ENCODE data around the gene DCX.

DNA sequence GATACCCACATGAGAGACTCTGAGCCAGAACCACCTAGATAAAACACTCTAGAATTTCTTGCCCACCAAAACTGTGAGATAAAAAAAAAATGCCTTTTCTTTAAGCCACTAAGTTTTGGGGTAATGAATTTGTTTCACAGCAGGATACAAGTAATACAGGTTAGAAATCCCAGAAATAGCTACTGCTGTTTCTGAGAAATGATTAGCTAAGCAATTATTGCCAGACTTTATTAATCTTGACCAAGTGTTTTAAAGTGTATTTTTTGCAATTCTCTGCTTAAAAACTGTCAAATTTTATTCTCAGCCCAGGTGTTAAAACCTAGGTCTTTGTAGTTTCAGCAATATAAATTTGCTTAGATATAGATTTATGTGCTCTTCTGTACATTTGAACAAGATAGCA lies 83.1 kb downstream of the DCX start:
- TF ChIP-seq TEAD4 (IDR thresholded peaks at IDR 0.05): no peak
- no peak for TF ChIP-seq NFIC (IDR thresholded peaks at IDR 0.05)
- TF ChIP-seq CEBPB (IDR thresholded peaks at IDR 0.05): no peak
- no peak for TF ChIP-seq EP300 (IDR thresholded peaks at IDR 0.05; ENCODE audit: borderline replicate concordance)
- no peak for TF ChIP-seq EGR1 (IDR thresholded peaks at IDR 0.05)
- TF ChIP-seq TCF12 (IDR thresholded peaks at IDR 0.05; ENCODE audit: low read depth): no peak
- TF ChIP-seq, protein P1, sequence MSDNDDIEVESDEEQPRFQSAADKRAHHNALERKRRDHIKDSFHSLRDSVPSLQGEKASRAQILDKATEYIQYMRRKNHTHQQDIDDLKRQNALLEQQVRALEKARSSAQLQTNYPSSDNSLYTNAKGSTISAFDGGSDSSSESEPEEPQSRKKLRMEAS (IDR thresholded peaks at IDR 0.05): no peak
- TF ChIP-seq, protein P2, sequence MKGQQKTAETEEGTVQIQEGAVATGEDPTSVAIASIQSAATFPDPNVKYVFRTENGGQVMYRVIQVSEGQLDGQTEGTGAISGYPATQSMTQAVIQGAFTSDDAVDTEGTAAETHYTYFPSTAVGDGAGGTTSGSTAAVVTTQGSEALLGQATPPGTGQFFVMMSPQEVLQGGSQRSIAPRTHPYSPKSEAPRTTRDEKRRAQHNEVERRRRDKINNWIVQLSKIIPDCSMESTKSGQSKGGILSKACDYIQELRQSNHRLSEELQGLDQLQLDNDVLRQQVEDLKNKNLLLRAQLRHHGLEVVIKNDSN (IDR thresholded peaks at IDR 0.05): no peak
- TF ChIP-seq YY1 (IDR thresholded peaks at IDR 0.05; ENCODE audit: low read depth): no peak
- TF ChIP-seq RAD21 (IDR thresholded peaks at IDR 0.05; ENCODE audit: low read depth): no peak
- no peak for TF ChIP-seq CREB1 (IDR thresholded peaks at IDR 0.05; ENCODE audit: low read depth)
- no peak for TF ChIP-seq TAF1 (IDR thresholded peaks at IDR 0.05; ENCODE audit: low read depth)
- TF ChIP-seq, protein P3, sequence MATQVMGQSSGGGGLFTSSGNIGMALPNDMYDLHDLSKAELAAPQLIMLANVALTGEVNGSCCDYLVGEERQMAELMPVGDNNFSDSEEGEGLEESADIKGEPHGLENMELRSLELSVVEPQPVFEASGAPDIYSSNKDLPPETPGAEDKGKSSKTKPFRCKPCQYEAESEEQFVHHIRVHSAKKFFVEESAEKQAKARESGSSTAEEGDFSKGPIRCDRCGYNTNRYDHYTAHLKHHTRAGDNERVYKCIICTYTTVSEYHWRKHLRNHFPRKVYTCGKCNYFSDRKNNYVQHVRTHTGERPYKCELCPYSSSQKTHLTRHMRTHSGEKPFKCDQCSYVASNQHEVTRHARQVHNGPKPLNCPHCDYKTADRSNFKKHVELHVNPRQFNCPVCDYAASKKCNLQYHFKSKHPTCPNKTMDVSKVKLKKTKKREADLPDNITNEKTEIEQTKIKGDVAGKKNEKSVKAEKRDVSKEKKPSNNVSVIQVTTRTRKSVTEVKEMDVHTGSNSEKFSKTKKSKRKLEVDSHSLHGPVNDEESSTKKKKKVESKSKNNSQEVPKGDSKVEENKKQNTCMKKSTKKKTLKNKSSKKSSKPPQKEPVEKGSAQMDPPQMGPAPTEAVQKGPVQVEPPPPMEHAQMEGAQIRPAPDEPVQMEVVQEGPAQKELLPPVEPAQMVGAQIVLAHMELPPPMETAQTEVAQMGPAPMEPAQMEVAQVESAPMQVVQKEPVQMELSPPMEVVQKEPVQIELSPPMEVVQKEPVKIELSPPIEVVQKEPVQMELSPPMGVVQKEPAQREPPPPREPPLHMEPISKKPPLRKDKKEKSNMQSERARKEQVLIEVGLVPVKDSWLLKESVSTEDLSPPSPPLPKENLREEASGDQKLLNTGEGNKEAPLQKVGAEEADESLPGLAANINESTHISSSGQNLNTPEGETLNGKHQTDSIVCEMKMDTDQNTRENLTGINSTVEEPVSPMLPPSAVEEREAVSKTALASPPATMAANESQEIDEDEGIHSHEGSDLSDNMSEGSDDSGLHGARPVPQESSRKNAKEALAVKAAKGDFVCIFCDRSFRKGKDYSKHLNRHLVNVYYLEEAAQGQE (IDR thresholded peaks at IDR 0.05; ENCODE audit: low read depth): no peak

Measured in Ishikawa (cell line).